DND-41 (cell line): ENCODE data around the gene SLC50A1.

ENCODE experiments used
- EZH2 ChIP-seq: IDR thresholded peaks from 3 replicates; pipeline ENCODE4 v1.6.1; 2012; ENCODE audit warnings: borderline replicate concordance, low read depth, mild to moderate bottlenecking, moderate library complexity, low read length, inconsistent platforms; ENCODE audit not compliant: severe bottlenecking
- TF ChIP-seq, protein P1 (sequence below): IDR thresholded peaks from 2 replicates; pipeline ENCODE4 v1.5.1; 2012; ENCODE audit warnings: borderline replicate concordance, low read length, moderate library complexity, mild to moderate bottlenecking; ENCODE audit not compliant: poor library complexity, severe bottlenecking; ENCODE audit errors: extremely low read depth

DNA sequence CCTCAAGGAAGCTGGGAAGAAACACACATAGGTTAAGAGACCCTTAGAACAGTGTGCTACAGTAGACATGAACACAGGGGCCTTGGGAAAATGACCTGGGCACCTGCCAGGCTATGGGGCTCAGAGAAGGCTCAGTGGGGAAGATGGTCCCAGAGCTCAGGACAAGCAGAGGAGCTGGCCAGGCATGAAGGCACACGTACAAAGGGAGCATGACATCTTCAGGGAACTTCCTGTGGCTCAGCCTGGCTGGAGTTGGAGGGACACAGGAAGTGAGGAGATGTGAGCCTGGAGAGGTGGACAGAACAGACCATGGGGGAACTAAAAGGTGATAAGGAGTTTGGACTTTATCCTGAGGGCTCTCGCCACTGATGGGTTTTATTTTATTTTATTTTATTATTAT lies 3.8 kb upstream of the SLC50A1 start:
- TF ChIP-seq, protein P1, sequence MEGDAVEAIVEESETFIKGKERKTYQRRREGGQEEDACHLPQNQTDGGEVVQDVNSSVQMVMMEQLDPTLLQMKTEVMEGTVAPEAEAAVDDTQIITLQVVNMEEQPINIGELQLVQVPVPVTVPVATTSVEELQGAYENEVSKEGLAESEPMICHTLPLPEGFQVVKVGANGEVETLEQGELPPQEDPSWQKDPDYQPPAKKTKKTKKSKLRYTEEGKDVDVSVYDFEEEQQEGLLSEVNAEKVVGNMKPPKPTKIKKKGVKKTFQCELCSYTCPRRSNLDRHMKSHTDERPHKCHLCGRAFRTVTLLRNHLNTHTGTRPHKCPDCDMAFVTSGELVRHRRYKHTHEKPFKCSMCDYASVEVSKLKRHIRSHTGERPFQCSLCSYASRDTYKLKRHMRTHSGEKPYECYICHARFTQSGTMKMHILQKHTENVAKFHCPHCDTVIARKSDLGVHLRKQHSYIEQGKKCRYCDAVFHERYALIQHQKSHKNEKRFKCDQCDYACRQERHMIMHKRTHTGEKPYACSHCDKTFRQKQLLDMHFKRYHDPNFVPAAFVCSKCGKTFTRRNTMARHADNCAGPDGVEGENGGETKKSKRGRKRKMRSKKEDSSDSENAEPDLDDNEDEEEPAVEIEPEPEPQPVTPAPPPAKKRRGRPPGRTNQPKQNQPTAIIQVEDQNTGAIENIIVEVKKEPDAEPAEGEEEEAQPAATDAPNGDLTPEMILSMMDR = no peak
- no peak for TF ChIP-seq EZH2
